Mesenchymal stem cell (in vitro differentiated cells and primary cell): Measurements from ENCODE around the gene FUNDC1.
"Not testable (repeated sequence)": the region's sequence is repeated elsewhere in the genome, so short reads cannot be mapped to it uniquely, and the experiment has no call there.

Source experiments
- DNase-seq: peaks from one replicate; pipeline ENCODE4 v3.0.0-alpha.2; 2013
- H2AFZ ChIP-seq: one replicate; pipeline ENCODE4 v1.6.1; 2013; ENCODE audit warnings: low read depth, mild to moderate bottlenecking, control low read depth, inconsistent platforms, low read length, moderate library complexity
- H2AK5ac ChIP-seq: 2 replicates; pipeline ENCODE4 v1.6.1; 2013; ENCODE audit warnings: low read length, moderate library complexity, mild to moderate bottlenecking, inconsistent platforms; ENCODE audit not compliant: severe bottlenecking
- H2BK120ac ChIP-seq: one replicate; pipeline ENCODE4 v1.6.1; 2013; ENCODE audit warnings: low read depth, mild to moderate bottlenecking, inconsistent platforms, low read length, moderate library complexity
- H2BK12ac ChIP-seq, 2 experiments: one replicate each; pipeline ENCODE4 v1.6.1; 2013; ENCODE audit warnings: inconsistent platforms in 2 of 2, low read length in 2 of 2, mild to moderate bottlenecking in 2 of 2, moderate library complexity in 2 of 2, control low read depth in 1 of 2
- H2BK15ac ChIP-seq: one replicate; pipeline ENCODE4 v1.6.1; 2013; ENCODE audit warnings: mild to moderate bottlenecking, low read depth, inconsistent platforms; ENCODE audit not compliant: poor library complexity, severe bottlenecking
- H2BK5ac ChIP-seq: 2 replicates; pipeline ENCODE4 v1.6.1; 2013; ENCODE audit warnings: low read depth, mild to moderate bottlenecking, low read length, control low read depth, inconsistent platforms; ENCODE audit not compliant: poor library complexity, severe bottlenecking
- H3K14ac ChIP-seq, 2 experiments: one replicate each; pipeline ENCODE4 v1.6.1; 2013; ENCODE audit warnings: inconsistent platforms in 2 of 2, low read length in 2 of 2, control low read depth in 1 of 2, mild to moderate bottlenecking in 1 of 2, moderate library complexity in 1 of 2
- H3K18ac ChIP-seq, 2 experiments: one replicate each; pipeline ENCODE4 v1.6.1; 2013; ENCODE audit warnings: inconsistent platforms in 2 of 2, low read length in 2 of 2, control low read depth in 1 of 2, low read depth in 1 of 2, mild to moderate bottlenecking in 1 of 2
- H3K23ac ChIP-seq, 2 experiments: one replicate each; pipeline ENCODE4 v1.6.1; 2013; ENCODE audit warnings: inconsistent platforms in 2 of 2, low read length in 2 of 2, mild to moderate bottlenecking in 2 of 2, moderate library complexity in 2 of 2, control low read depth in 1 of 2
- H3K27ac ChIP-seq: 2 replicates; pipeline ENCODE4 v1.5.1; 2013; ENCODE audit warnings: mild to moderate bottlenecking, moderate library complexity, low read length, control low read depth, inconsistent platforms; ENCODE audit not compliant: poor library complexity, severe bottlenecking
- H3K27me3 ChIP-seq, 2 experiments: 2 replicates each; pipeline versions ENCODE4 v1.6.1 to v1.7.0; 2013; ENCODE audit warnings: low read length in 2 of 2, mild to moderate bottlenecking in 2 of 2, moderate library complexity in 2 of 2, control low read depth in 1 of 2, inconsistent platforms in 1 of 2; ENCODE audit not compliant: control insufficient read depth in 1 of 2, insufficient read depth in 1 of 2
- H3K36me3 ChIP-seq, 2 experiments: 2 replicates each; pipeline versions ENCODE4 v1.6.1 to v1.7.0; 2013; ENCODE audit warnings: low read length in 2 of 2, control low read depth in 1 of 2, inconsistent platforms in 1 of 2, low read depth in 1 of 2, mild to moderate bottlenecking in 1 of 2; ENCODE audit not compliant: insufficient read depth in 2 of 2, control insufficient read depth in 1 of 2
- H3K4ac ChIP-seq, 2 experiments: one replicate each; pipeline ENCODE4 v1.6.1; 2013; ENCODE audit warnings: inconsistent platforms in 2 of 2, low read length in 2 of 2, mild to moderate bottlenecking in 2 of 2, moderate library complexity in 2 of 2, control low read depth in 1 of 2, low read depth in 1 of 2
- H3K4me1 ChIP-seq: 2 replicates; pipeline ENCODE4 v1.6.1; 2013; ENCODE audit warnings: low read depth, low read length, control low read depth; ENCODE audit not compliant: control insufficient read depth, insufficient read depth
- H3K4me2 ChIP-seq: 2 replicates; pipeline ENCODE4 v1.6.1; 2013; ENCODE audit warnings: low read length, mild to moderate bottlenecking, inconsistent platforms; ENCODE audit not compliant: poor library complexity, severe bottlenecking
- H3K4me3 ChIP-seq, 2 experiments: 2 replicates each; pipeline versions ENCODE4 v1.5.1 to v1.7.0; 2013; ENCODE audit warnings: low read length in 2 of 2, mild to moderate bottlenecking in 2 of 2, control low read depth in 1 of 2, low read depth in 1 of 2; ENCODE audit not compliant: insufficient read depth in 1 of 2
- H3K79me1 ChIP-seq: replicated peaks from 2 replicates; pipeline ENCODE4 v1.6.1; 2013; ENCODE audit warnings: mild to moderate bottlenecking, control low read depth, low read length, inconsistent platforms; ENCODE audit not compliant: poor library complexity, severe bottlenecking
- H3K9ac ChIP-seq: 2 replicates; pipeline ENCODE4 v1.7.0; 2013; ENCODE audit warnings: mild to moderate bottlenecking, low read length, moderate library complexity
- H3K9me3 ChIP-seq: 2 replicates; pipeline ENCODE4 v1.7.0; 2013; ENCODE audit warnings: mild to moderate bottlenecking, low read length; ENCODE audit not compliant: control insufficient read depth
- H4K8ac ChIP-seq: one replicate; pipeline ENCODE4 v1.6.1; 2013; ENCODE audit warnings: inconsistent platforms, mild to moderate bottlenecking, low read length, moderate library complexity
- H4K91ac ChIP-seq: one replicate; pipeline ENCODE4 v1.6.1; 2013; ENCODE audit warnings: mild to moderate bottlenecking, low read length, inconsistent platforms
- WGBS: methylation state at CpG from one replicate; pipeline ENCODE4 v1.1.7; 2013; ENCODE audit warnings: mixed read lengths; 5-methylcytosine and 5-hydroxymethylcytosine counted together

FUNDC1 gene

GRCh38 chrX:44570522-44570921, 27.9 kb upstream of the FUNDC1 start:
- 78% methylated on average over 1 of the region's 2 CpGs for WGBS
- H4K8ac ChIP-seq, result no peak overlapping the region
- no peaks in the 10 kb centered on the region for H3K36me3 ChIP-seq
- no peak overlapping the region for H2AK5ac ChIP-seq
- no peak overlapping the region for H3K18ac ChIP-seq
- no peak overlapping the region for H2AFZ ChIP-seq
- no peak overlapping the region for H3K23ac ChIP-seq
- no peak overlapping the region for H2BK120ac ChIP-seq
- no peak overlapping the region for H2BK12ac ChIP-seq
- H3K4me1 ChIP-seq, result no peaks in the 10 kb centered on the region
- no peak overlapping the region for H3K14ac ChIP-seq
- no peak overlapping the region for H3K4me3 ChIP-seq
- H3K79me1 ChIP-seq, result no peaks in the 10 kb centered on the region
- DNase-seq, result no peak
- H3K9ac ChIP-seq, result peak overlapping the region; percentile 32
- H3K9me3 ChIP-seq, result peaks cover 19% of the 10 kb centered on the region
- H3K27me3 ChIP-seq, result no peaks in the 10 kb centered on the region
- H2BK15ac ChIP-seq, result no peak overlapping the region
- H2BK5ac ChIP-seq, result no peak overlapping the region
- no peak overlapping the region for H3K27ac ChIP-seq
- no peak overlapping the region for H3K4ac ChIP-seq
- H3K4me2 ChIP-seq, result no peak overlapping the region
- H4K91ac ChIP-seq, result no peak overlapping the region

DNA sequence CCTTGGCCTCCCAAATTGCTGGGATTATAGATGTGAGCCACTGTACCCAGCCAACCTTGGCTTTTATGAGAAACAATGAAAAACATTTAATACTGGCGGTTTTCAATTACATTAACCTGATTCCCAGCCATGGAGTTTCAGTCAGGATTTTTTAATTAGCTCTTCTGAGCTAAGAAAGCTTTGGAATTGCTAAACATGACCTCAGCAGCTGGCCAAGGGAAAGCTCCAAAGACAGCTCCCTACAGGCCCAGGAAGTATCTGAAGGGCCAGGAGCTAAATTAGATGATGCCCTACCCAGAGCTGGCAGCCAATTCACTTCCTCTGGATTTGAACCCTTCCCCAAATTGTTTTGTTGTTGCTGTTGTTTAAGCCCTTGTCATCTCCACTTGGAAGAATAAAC, 26.5 kb upstream of the FUNDC1 start:
- H2BK5ac ChIP-seq, result no peak overlapping the region
- no peak overlapping the region for H4K91ac ChIP-seq
- H3K36me3 ChIP-seq, result no peaks in the 10 kb centered on the region
- no peak overlapping the region for H3K4ac ChIP-seq
- H3K4me3 ChIP-seq, result no peak overlapping the region
- no peak overlapping the region for H3K18ac ChIP-seq
- H3K14ac ChIP-seq, result no peak overlapping the region
- H3K27me3 ChIP-seq, result no peaks in the 10 kb centered on the region
- H4K8ac ChIP-seq, result no peak overlapping the region
- no peak overlapping the region for H2BK15ac ChIP-seq
- no peak overlapping the region for H3K9ac ChIP-seq
- no peak overlapping the region for H3K23ac ChIP-seq
- H3K79me1 ChIP-seq, result no peaks in the 10 kb centered on the region
- H2BK120ac ChIP-seq, result no peak overlapping the region
- peaks cover 17% of the 10 kb centered on the region for H3K9me3 ChIP-seq
- DNase-seq, result no peak
- no peaks in the 10 kb centered on the region for H3K4me1 ChIP-seq
- no CpG with 5 or more reads among the region's 1 CpG for WGBS
- no peak overlapping the region for H2AFZ ChIP-seq
- no peak overlapping the region for H2BK12ac ChIP-seq
- H2AK5ac ChIP-seq, result no peak overlapping the region
- H3K27ac ChIP-seq, result no peak overlapping the region
- no peak overlapping the region for H3K4me2 ChIP-seq

GRCh38 chrX:44568196-44568595, 25.5 kb upstream of the FUNDC1 start:
- Histone ChIP-seq H3K27me3 (no peaks in the 10 kb centered on the region), H3K9me3 (peaks cover 13% of the 10 kb centered on the region), H2BK120ac (no peak overlapping the region), H3K9ac (peak overlapping the region; percentile 58), H3K18ac (no peak overlapping the region), H3K23ac (no peak overlapping the region), H3K14ac (no peak overlapping the region), H3K27ac (no peak overlapping the region), H3K36me3 (no peaks in the 10 kb centered on the region), H2BK15ac (no peak overlapping the region), H2AFZ (no peak overlapping the region), H2BK12ac (no peak overlapping the region), H2AK5ac (no peak overlapping the region), H3K4me2 (no peak overlapping the region), H4K8ac (no peak overlapping the region), H3K4me1 (no peaks in the 10 kb centered on the region), H4K91ac (no peak overlapping the region), H3K4ac (no peak overlapping the region), H3K4me3 (no peak overlapping the region), H3K79me1 (no peaks in the 10 kb centered on the region), H2BK5ac (no peak overlapping the region)
- no peak for DNase-seq
- WGBS, result no CpG with 5 or more reads among the region's 3 CpGs

DNA sequence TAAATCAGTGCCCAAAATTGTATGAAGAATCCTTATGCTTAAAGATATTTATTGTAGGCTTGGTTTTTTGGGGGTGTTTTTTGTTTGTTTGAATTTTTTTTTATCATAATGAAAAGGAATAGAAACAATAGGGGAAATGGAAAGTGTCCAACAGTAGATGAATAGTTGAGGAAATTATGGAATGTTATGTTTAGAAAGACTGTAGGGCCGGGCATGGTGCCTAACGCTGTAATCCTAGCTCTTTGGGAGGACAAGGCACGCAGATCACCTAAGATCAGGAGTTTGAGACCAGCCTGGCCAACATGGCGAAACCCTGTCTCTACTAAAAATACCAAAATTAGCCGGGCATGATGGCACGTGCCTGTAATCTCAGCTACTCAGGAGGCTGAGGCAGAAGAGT, 19.2 kb upstream of the FUNDC1 start:
- not testable (repeated sequence) for H4K91ac ChIP-seq, H2BK5ac ChIP-seq, H3K9ac ChIP-seq, DNase-seq, H3K9me3 ChIP-seq, H2BK15ac ChIP-seq, H3K27me3 ChIP-seq, H3K14ac ChIP-seq, H2AK5ac ChIP-seq, H3K27ac ChIP-seq, H4K8ac ChIP-seq, H3K18ac ChIP-seq, H3K4me1 ChIP-seq, H3K4ac ChIP-seq, H3K4me2 ChIP-seq, H3K36me3 ChIP-seq, H2BK120ac ChIP-seq, H3K4me3 ChIP-seq, H2AFZ ChIP-seq, H2BK12ac ChIP-seq, H3K79me1 ChIP-seq, H3K23ac ChIP-seq
- 100% methylated on average over 1 of the region's 6 CpGs for WGBS
